Neural cell (in vitro differentiated cells): ENCODE measurements around the gene TAS2R5.

Experiments
- EP300 ChIP-seq: fragments of 450-650 bp; conservative IDR thresholded peaks from 2 replicates; pipeline ENCODE4 v1.6.1; 2014; ENCODE audit warnings: antibody characterized with exemption, mild to moderate bottlenecking, moderate library complexity; ENCODE audit not compliant: poor library complexity, severe bottlenecking
- POLR2AphosphoS5 ChIP-seq: IDR thresholded peaks from 2 replicates; pipeline ENCODE4 v1.6.1; 2012
- TF ChIP-seq, protein P1 (sequence below): fragments of 450-650 bp; IDR thresholded peaks from 2 replicates; pipeline ENCODE4 v1.5.1; 2014; ENCODE audit warnings: antibody characterized with exemption, mild to moderate bottlenecking, moderate library complexity; ENCODE audit not compliant: poor library complexity, severe bottlenecking

DNA sequence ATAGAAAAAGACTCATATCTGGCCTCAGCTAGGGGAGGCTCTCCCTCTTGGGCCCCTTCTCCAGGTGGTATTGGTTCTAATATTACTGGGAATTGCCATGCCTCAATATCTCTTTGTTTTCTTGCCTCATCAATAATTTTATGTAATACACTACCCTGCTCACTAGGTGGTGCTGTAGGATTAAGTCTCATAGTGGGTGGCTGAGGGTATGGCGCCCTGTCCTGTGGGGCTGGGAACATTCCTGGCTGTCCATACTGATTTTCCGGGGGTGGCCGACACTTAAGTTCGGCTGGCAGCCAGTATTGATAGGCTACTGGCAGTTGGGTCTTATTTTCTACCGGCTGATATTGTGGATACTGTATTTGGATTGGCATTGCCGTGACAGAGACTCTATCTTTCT lies 35.1 kb upstream of the TAS2R5 start:
- TF ChIP-seq, protein P1, sequence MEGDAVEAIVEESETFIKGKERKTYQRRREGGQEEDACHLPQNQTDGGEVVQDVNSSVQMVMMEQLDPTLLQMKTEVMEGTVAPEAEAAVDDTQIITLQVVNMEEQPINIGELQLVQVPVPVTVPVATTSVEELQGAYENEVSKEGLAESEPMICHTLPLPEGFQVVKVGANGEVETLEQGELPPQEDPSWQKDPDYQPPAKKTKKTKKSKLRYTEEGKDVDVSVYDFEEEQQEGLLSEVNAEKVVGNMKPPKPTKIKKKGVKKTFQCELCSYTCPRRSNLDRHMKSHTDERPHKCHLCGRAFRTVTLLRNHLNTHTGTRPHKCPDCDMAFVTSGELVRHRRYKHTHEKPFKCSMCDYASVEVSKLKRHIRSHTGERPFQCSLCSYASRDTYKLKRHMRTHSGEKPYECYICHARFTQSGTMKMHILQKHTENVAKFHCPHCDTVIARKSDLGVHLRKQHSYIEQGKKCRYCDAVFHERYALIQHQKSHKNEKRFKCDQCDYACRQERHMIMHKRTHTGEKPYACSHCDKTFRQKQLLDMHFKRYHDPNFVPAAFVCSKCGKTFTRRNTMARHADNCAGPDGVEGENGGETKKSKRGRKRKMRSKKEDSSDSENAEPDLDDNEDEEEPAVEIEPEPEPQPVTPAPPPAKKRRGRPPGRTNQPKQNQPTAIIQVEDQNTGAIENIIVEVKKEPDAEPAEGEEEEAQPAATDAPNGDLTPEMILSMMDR, result peak; percentile 39
- TF ChIP-seq EP300 (no peak), POLR2AphosphoS5 (no peak)
